Upper lobe of left lung (tissue), 4 donors: ENCODE measurements around the gene TNFRSF18.

Experiments used
- CTCF ChIP-seq, 6 experiments: fragments of 450-650 bp in 4 of 6; fragments of 200-600 bp in 2 of 6; sonication (generic) in 2 of 6; IDR thresholded peaks; one replicate each; pipeline ENCODE4 v1.5.1; 2016 to 2019; ENCODE audit warnings: antibody characterized with exemption in 6 of 6
- POLR2A ChIP-seq, 4 donors: fragments of 450-650 bp; IDR thresholded peaks; one replicate each; pipeline ENCODE4 v1.5.1; 2016 to 2017; ENCODE audit warnings: antibody characterized with exemption in 4 of 4, mild to moderate bottlenecking in 2 of 4
- POLR2AphosphoS5 ChIP-seq, 2 donors: sonication (generic); formaldehyde crosslinking; IDR thresholded peaks; one replicate each; pipeline ENCODE4 v1.5.1; 2017; ENCODE audit warnings: antibody characterized with exemption in 2 of 2

GRCh38 chr1:1170215-1171091, 35.9 kb downstream of the TNFRSF18 start:
- TF ChIP-seq POLR2AphosphoS5 (IDR thresholded peaks at IDR 0.05) (no peak), CTCF (IDR thresholded peaks at IDR 0.05) (no peak), POLR2A (IDR thresholded peaks at IDR 0.05) (no peak)
